IPS-18a (cell line): ENCODE data around the gene CHMP1A.
"Not testable (repeated sequence)": the region's sequence is repeated elsewhere in the genome, so short reads cannot be mapped to it uniquely, and the experiment has no call there.

Experiments
- H3K27ac ChIP-seq: one replicate; pipeline ENCODE4 v1.5.1; 2013; ENCODE audit warnings: low read length
- H3K27me3 ChIP-seq: one replicate; pipeline ENCODE4 v1.6.1; 2013; ENCODE audit warnings: mild to moderate bottlenecking, low read length; ENCODE audit not compliant: control insufficient read depth, insufficient read depth
- H3K36me3 ChIP-seq: one replicate; pipeline ENCODE4 v1.6.1; 2013; ENCODE audit warnings: low read depth, low read length; ENCODE audit not compliant: control insufficient read depth
- H3K4me1 ChIP-seq: one replicate; pipeline ENCODE4 v1.6.1; 2013; ENCODE audit warnings: low read depth, low read length; ENCODE audit not compliant: control insufficient read depth
- H3K4me3 ChIP-seq: one replicate; pipeline ENCODE4 v1.5.1; 2013; ENCODE audit warnings: low read length
- H3K9ac ChIP-seq: one replicate; pipeline ENCODE4 v1.6.1; 2013; ENCODE audit warnings: mild to moderate bottlenecking, low read length, moderate library complexity
- H3K9me3 ChIP-seq: one replicate; pipeline ENCODE4 v1.6.1; 2013; ENCODE audit warnings: low read depth, low read length; ENCODE audit not compliant: control insufficient read depth

The CHMP1A gene

GRCh38 chr16:89689621-89690020 is 32.1 kb upstream of the CHMP1A start:
- not testable (repeated sequence) for H3K27ac ChIP-seq, H3K27me3 ChIP-seq, H3K4me3 ChIP-seq, H3K4me1 ChIP-seq, H3K9ac ChIP-seq, H3K9me3 ChIP-seq
- H3K36me3 ChIP-seq, result peaks cover 29% of the 10 kb centered on the region

GRCh38 chr16:89689142-89689541 is 31.6 kb upstream of the CHMP1A start:
- H3K27ac ChIP-seq, result no peak overlapping the region
- peaks cover 29% of the 10 kb centered on the region for H3K36me3 ChIP-seq
- H3K27me3 ChIP-seq, result no peaks in the 10 kb centered on the region
- H3K9me3 ChIP-seq, result peaks cover 3% of the 10 kb centered on the region
- H3K4me1 ChIP-seq, result no peaks in the 10 kb centered on the region
- H3K4me3 ChIP-seq, result no peak overlapping the region
- no peak overlapping the region for H3K9ac ChIP-seq

- Histone ChIP-seq H3K4me1 (no peaks in the 10 kb centered on the region), H3K36me3 (peaks cover 24% of the 10 kb centered on the region), H3K9me3 (peaks cover 3% of the 10 kb centered on the region), H3K27ac (no peak overlapping the region), H3K27me3 (no peaks in the 10 kb centered on the region), H3K9ac (no peak overlapping the region), H3K4me3 (no peak overlapping the region)
These were observed 30.9 kb upstream of the CHMP1A start for GRCh38 chr16:89688395-89688794.

- Histone ChIP-seq H3K4me1 (no peaks in the 10 kb centered on the region), H3K27ac (peak overlapping the region; percentile 56), H3K27me3 (no peaks in the 10 kb centered on the region), H3K36me3 (peaks cover 17% of the 10 kb centered on the region), H3K4me3 (peak overlapping the region; percentile 85), H3K9ac (peak overlapping the region; percentile 83), H3K9me3 (peaks cover 3% of the 10 kb centered on the region)
These were observed 29.8 kb upstream of the CHMP1A start for GRCh38 chr16:89687092-89687940.

GRCh38 chr16:89686520-89687091 is 29.1 kb upstream of the CHMP1A start, which contains the start of gene CDK10:
CDK10 (plus strand) TSS chr16:89686689; CDS start chr16:89686711, 22 bp downstream.
- H3K27ac ChIP-seq, result peak within 1 kb of the TSS; percentile 56
- peaks cover 10% of the 10 kb centered on the region for H3K36me3 ChIP-seq
- peaks cover 3% of the 10 kb centered on the region for H3K9me3 ChIP-seq
- peak within 1 kb of the TSS; percentile 85 for H3K4me3 ChIP-seq
- H3K9ac ChIP-seq, result peak within 1 kb of the TSS; percentile 83
- no peaks in the 10 kb centered on the region for H3K27me3 ChIP-seq
- H3K4me1 ChIP-seq, result no peaks in the 10 kb centered on the region

- no peak overlapping the region for H3K9ac ChIP-seq
- peaks cover 5% of the 10 kb centered on the region for H3K36me3 ChIP-seq
- H3K4me3 ChIP-seq, result no peak overlapping the region
- H3K27ac ChIP-seq, result no peak overlapping the region
- no peaks in the 10 kb centered on the region for H3K4me1 ChIP-seq
- H3K27me3 ChIP-seq, result no peaks in the 10 kb centered on the region
- peaks cover 3% of the 10 kb centered on the region for H3K9me3 ChIP-seq
These were observed 28.4 kb upstream of the CHMP1A start for GRCh38 chr16:89685916-89686315.

- Histone ChIP-seq H3K4me1 (no peaks in the 10 kb centered on the region), H3K27ac (no peak overlapping the region), H3K27me3 (no peaks in the 10 kb centered on the region), H3K36me3 (no peaks in the 10 kb centered on the region), H3K9ac (no peak overlapping the region), H3K9me3 (peaks cover 9% of the 10 kb centered on the region), H3K4me3 (no peak overlapping the region)
These were observed 20.8 kb upstream of the CHMP1A start for GRCh38 chr16:89678258-89678657.

- no peaks in the 10 kb centered on the region for H3K9me3 ChIP-seq
- H3K9ac ChIP-seq, result no peak overlapping the region
- no peak overlapping the region for H3K4me3 ChIP-seq
These were observed 14.9 kb upstream of the CHMP1A start for GRCh38 chr16:89672177-89672941.

GRCh38 chr16:89671565-89671964 is 14.1 kb upstream of the CHMP1A start:
- not testable (repeated sequence) for H3K4me1 ChIP-seq, H3K4me3 ChIP-seq, H3K9me3 ChIP-seq, H3K36me3 ChIP-seq, H3K9ac ChIP-seq, H3K27me3 ChIP-seq, H3K27ac ChIP-seq

More at GRCh38 chr16:89672177-89672941, 14.9 kb upstream of the CHMP1A start:
- Histone ChIP-seq H3K36me3 (no peaks in the 10 kb centered on the region), H3K4me1 (no peaks in the 10 kb centered on the region), H3K27me3 (no peaks in the 10 kb centered on the region), H3K27ac (no peak overlapping the region)

- Histone ChIP-seq H3K9ac (no peak overlapping the region), H3K27me3 (no peaks in the 10 kb centered on the region), H3K9me3 (no peaks in the 10 kb centered on the region), H3K36me3 (no peaks in the 10 kb centered on the region), H3K4me3 (no peak overlapping the region), H3K27ac (no peak overlapping the region), H3K4me1 (no peaks in the 10 kb centered on the region)
These were observed 13.3 kb upstream of the CHMP1A start for GRCh38 chr16:89670496-89671431.

GRCh38 chr16:89669755-89670154 is 12.2 kb upstream of the CHMP1A start:
- Histone ChIP-seq H3K27me3 (no peaks in the 10 kb centered on the region), H3K27ac (no peak overlapping the region), H3K36me3 (no peaks in the 10 kb centered on the region), H3K9me3 (no peaks in the 10 kb centered on the region), H3K9ac (no peak overlapping the region), H3K4me1 (no peaks in the 10 kb centered on the region), H3K4me3 (no peak overlapping the region)
